Upper lobe of left lung (tissue), 6 donors: ENCODE results near the gene SORD. TPM values are rescaled to one million over a fixed set of nuclear protein-coding genes. Genes with fewer than 3 reads are reported as not detected.
"Not testable (repeated sequence)": the region's sequence is repeated elsewhere in the genome, so short reads cannot be mapped to it uniquely, and the experiment has no call there.

Experiments
- ATAC-seq, 2 donors: fragments of 200-7000 bp; cut with Tn5 transposase; one replicate each; pipeline ENCODE4 v1.9.1; 2022; ENCODE audit warnings: mild to moderate bottlenecking in 2 of 2, moderate library complexity in 2 of 2; ENCODE audit not compliant: low FRiP score in 2 of 2
- DNase-seq, 2 donors: peaks; one replicate each; pipeline ENCODE4 v3.0.0-alpha.2; 2019 to 2020
- H3K27ac ChIP-seq, 4 donors: fragments of 200-600 bp; sonication (generic); one replicate each; pipeline ENCODE4 v1.5.1; 2016 to 2019
- H3K27me3 ChIP-seq, 4 donors: fragments of 200-600 bp; sonication (generic); one replicate each; pipeline ENCODE4 v1.5.1; 2017 to 2019
- H3K36me3 ChIP-seq, 4 donors: fragments of 200-600 bp; sonication (generic); one replicate each; pipeline ENCODE4 v1.5.1; 2016 to 2019
- H3K4me1 ChIP-seq, 4 donors: fragments of 200-600 bp; sonication (generic); one replicate each; pipeline ENCODE4 v1.5.1; 2018 to 2019
- H3K4me3 ChIP-seq, 4 donors: fragments of 200-600 bp; sonication (generic); one replicate each; pipeline ENCODE4 v1.5.1; 2017 to 2019; ENCODE audit warnings: mild to moderate bottlenecking in 2 of 4, moderate library complexity in 1 of 4
- H3K9me3 ChIP-seq, 4 donors: fragments of 200-600 bp; sonication (generic); one replicate each; pipeline ENCODE4 v1.5.1; 2018 to 2019
- CTCF ChIP-seq, 6 experiments: fragments of 450-650 bp in 4 of 6; fragments of 200-600 bp in 2 of 6; sonication (generic) in 2 of 6; IDR thresholded peaks; one replicate each; pipeline ENCODE4 v1.5.1; 2016 to 2019; ENCODE audit warnings: antibody characterized with exemption in 6 of 6
- EP300 ChIP-seq, 4 donors: sonication (generic); formaldehyde crosslinking; IDR thresholded peaks; one replicate each; pipeline ENCODE4 v1.5.1; 2017; ENCODE audit warnings: antibody characterized with exemption in 4 of 4, control low read depth in 2 of 4
- POLR2A ChIP-seq, 4 donors: fragments of 450-650 bp; IDR thresholded peaks; one replicate each; pipeline ENCODE4 v1.5.1; 2016 to 2017; ENCODE audit warnings: antibody characterized with exemption in 4 of 4, mild to moderate bottlenecking in 2 of 4
- POLR2AphosphoS5 ChIP-seq, 2 donors: sonication (generic); formaldehyde crosslinking; IDR thresholded peaks; one replicate each; pipeline ENCODE4 v1.5.1; 2017; ENCODE audit warnings: antibody characterized with exemption in 2 of 2
- WGBS, 2 donors: methylation state at CpG; one replicate each; pipeline ENCODE4 v1.1.5; 2017 to 2018; 5-methylcytosine and 5-hydroxymethylcytosine counted together
- total RNA-seq, 6 donors: library from RNA; depleted of rRNA in 4 of 6; stranded (reverse); fragments of >200 nt in 4 of 6; gene quantifications; one replicate each; pipeline versions ENCODE4 v1.1.0 to v1.2.1, GENCODE V29; 2016 to 2021
- donor health status: DM: no; HTN: no; CAD: no; lungs with moderate emphysema.
- donor health status: DM: no; HTN: yes; CAD: no; lungs with severe emphysema.

SORD gene
- 10 to 100 TPM in 3 of 6 donors, 1 to 10 TPM in 3; 4.6 to 11.5 (median 9.3) TPM for total RNA-seq

GRCh38 chr15:45022871-45023658 is at the start of gene SORD:
Gene SORD, plus strand, starts transcription at chr15:45023195. Its CDS starts 89 bp downstream, at chr15:45023284.
- no peaks in the 10 kb centered on the region for H3K9me3 ChIP-seq
- H3K27me3 ChIP-seq = no peaks in the 10 kb centered on the region
- DNase-seq (peak; percentile 96 to 99), ATAC-seq (peak; percentile 98 to 100)
- WGBS, 2 donors = 0 to 1% methylated on average over 13 to 38 of the region's 48 CpGs
- peak within 1 kb of the TSS; percentile 53 to 84 (median 64) for H3K4me3 ChIP-seq
- TF ChIP-seq POLR2A (IDR thresholded peaks at IDR 0.05) (peak in 1 of 4 donors; percentile 55), POLR2AphosphoS5 (IDR thresholded peaks at IDR 0.05) (peak in 1 of 2 donors; percentile 58), EP300 (IDR thresholded peaks at IDR 0.05) (no peak), CTCF (IDR thresholded peaks at IDR 0.05) (no peak)
- H3K27ac ChIP-seq = peak within 1 kb of the TSS; percentile 48 to 78 (median 67)
- H3K36me3 ChIP-seq = no peaks in the 10 kb centered on the region
- H3K4me1 ChIP-seq = peaks cover 7 to 19% (median 12%) of the 10 kb centered on the region in 4 donors

- peak in 1 of 2 donors; percentile 46 for DNase-seq
- not testable (repeated sequence) for H3K36me3 ChIP-seq, H3K27me3 ChIP-seq, H3K9me3 ChIP-seq, H3K27ac ChIP-seq, H3K4me3 ChIP-seq, H3K4me1 ChIP-seq
- ATAC-seq = peak in 1 of 2 donors; percentile 49
- 65 to 73% methylated on average over 3 of the region's 3 CpGs for WGBS, 2 donors
Measured at GRCh38 chr15:44976183-44976582, 46.8 kb upstream of the SORD start.

GRCh38 chr15:44977781-44978180 is 45.2 kb upstream of the SORD start:
- H3K27ac ChIP-seq, H3K36me3 ChIP-seq, H3K27me3 ChIP-seq, DNase-seq, H3K9me3 ChIP-seq, H3K4me1 ChIP-seq, H3K4me3 ChIP-seq, ATAC-seq: not testable (repeated sequence)
- 55 to 81% methylated on average over 2 of the region's 2 CpGs for WGBS, 2 donors

- not testable (repeated sequence) for H3K4me1 ChIP-seq, H3K4me3 ChIP-seq, H3K36me3 ChIP-seq, H3K27me3 ChIP-seq, DNase-seq, ATAC-seq, H3K9me3 ChIP-seq, H3K27ac ChIP-seq
- WGBS, 2 donors = 41 to 47% methylated on average over 2 of the region's 2 CpGs
Measured at GRCh38 chr15:44979617-44980339, 43.2 kb upstream of the SORD start.

GRCh38 chr15:44984144-44984543 is 38.9 kb upstream of the SORD start:
- not testable (repeated sequence) for H3K4me1 ChIP-seq, DNase-seq, H3K36me3 ChIP-seq, H3K27ac ChIP-seq, ATAC-seq, H3K4me3 ChIP-seq, H3K27me3 ChIP-seq, H3K9me3 ChIP-seq
- 41 to 72% methylated on average over 1 of the region's 1 CpG for WGBS, 2 donors

GRCh38 chr15:44986346-44987055 is 36.5 kb upstream of the SORD start:
- H3K27ac ChIP-seq, H3K4me1 ChIP-seq, H3K27me3 ChIP-seq, H3K36me3 ChIP-seq, H3K9me3 ChIP-seq, H3K4me3 ChIP-seq, ATAC-seq, DNase-seq: not testable (repeated sequence)
- 76 to 79% methylated on average over 4 of the region's 4 CpGs for WGBS, 2 donors

- not testable (repeated sequence) for H3K9me3 ChIP-seq, H3K27me3 ChIP-seq, ATAC-seq, DNase-seq, H3K27ac ChIP-seq, H3K4me1 ChIP-seq, H3K4me3 ChIP-seq, H3K36me3 ChIP-seq
- no CpG with 5 or more reads among the region's 1 CpG for WGBS, 2 donors
Measured at GRCh38 chr15:44987711-44988110, 35.3 kb upstream of the SORD start.

GRCh38 chr15:44988184-44988869 is 34.7 kb upstream of the SORD start:
- 64 to 80% methylated on average over 2 to 3 of the region's 3 CpGs for WGBS, 2 donors
- not testable (repeated sequence) for H3K36me3 ChIP-seq, DNase-seq, H3K27ac ChIP-seq, ATAC-seq, H3K4me1 ChIP-seq, H3K4me3 ChIP-seq, H3K27me3 ChIP-seq, H3K9me3 ChIP-seq

- not testable (repeated sequence) for H3K27ac ChIP-seq, H3K27me3 ChIP-seq, H3K36me3 ChIP-seq, H3K9me3 ChIP-seq, ATAC-seq, H3K4me3 ChIP-seq, DNase-seq, H3K4me1 ChIP-seq
- 87 to 89% methylated on average over 4 to 5 of the region's 5 CpGs for WGBS, 2 donors
Measured at GRCh38 chr15:44988870-44989219, 34.1 kb upstream of the SORD start.

GRCh38 chr15:44997632-44998031 is 25.4 kb upstream of the SORD start:
- DNase-seq, H3K36me3 ChIP-seq, H3K4me3 ChIP-seq, ATAC-seq, H3K4me1 ChIP-seq, H3K9me3 ChIP-seq, H3K27me3 ChIP-seq, H3K27ac ChIP-seq: not testable (repeated sequence)
- 76 to 85% methylated on average over 3 of the region's 3 CpGs for WGBS, 2 donors
